GM18517 (cell line): ENCODE results near the gene MRRF.

Experiments
- ATAC-seq: cut with Tn5 transposase; IDR thresholded peaks from one replicate; pipeline ENCODE4 v1.9.1; 2021; ENCODE audit warnings: mild to moderate bottlenecking, moderate library complexity; ENCODE audit not compliant: unreplicated experiment

The MRRF gene

GRCh38 chr9:122228191-122228567 lies 36.5 kb upstream of the MRRF start:
- ATAC-seq = no peak

- ATAC-seq = no peak
Measured at GRCh38 chr9:122228568-122229484, 35.9 kb upstream of the MRRF start, which contains the start of gene LHX6. Gene LHX6, minus strand, starts transcription at chr9:122228957. Its CDS starts 217 bp downstream, at chr9:122228740.

- ATAC-seq = no peak
Measured at GRCh38 chr9:122229485-122229837, 35.2 kb upstream of the MRRF start.

- ATAC-seq = no peak
Measured at GRCh38 chr9:122232796-122233306, 31.8 kb upstream of the MRRF start.

GRCh38 chr9:122234022-122234748 lies 30.5 kb upstream of the MRRF start:
- ATAC-seq = no peak

- no peak for ATAC-seq
Measured at GRCh38 chr9:122236681-122237080, 28.0 kb upstream of the MRRF start.

- no peak for ATAC-seq
Measured at GRCh38 chr9:122239722-122240121, 25.0 kb upstream of the MRRF start.

GRCh38 chr9:122244349-122244748 lies 20.3 kb upstream of the MRRF start:
- ATAC-seq = no peak

GRCh38 chr9:122246666-122247065 lies 18.0 kb upstream of the MRRF start:
- ATAC-seq = no peak

GRCh38 chr9:122248448-122248865 lies 16.2 kb upstream of the MRRF start:
- ATAC-seq = no peak

GRCh38 chr9:122251351-122251750 lies 13.3 kb upstream of the MRRF start:
- ATAC-seq = no peak

- no peak for ATAC-seq
Measured at GRCh38 chr9:122252796-122253195, 11.9 kb upstream of the MRRF start.

- ATAC-seq = no peak
Measured at GRCh38 chr9:122254761-122255160, 9.9 kb upstream of the MRRF start.

GRCh38 chr9:122256206-122256605 lies 8.5 kb upstream of the MRRF start:
- no peak for ATAC-seq

GRCh38 chr9:122258886-122259415 lies 5.7 kb upstream of the MRRF start:
- ATAC-seq = no peak

- no peak for ATAC-seq
Measured at GRCh38 chr9:122261469-122261881, 3.2 kb upstream of the MRRF start.

- no peak for ATAC-seq
Measured at GRCh38 chr9:122262073-122262472, 2.6 kb upstream of the MRRF start.

- ATAC-seq = no peak
Measured at GRCh38 chr9:122263699-122264349, 858 bp upstream of the MRRF start.

GRCh38 chr9:122265149-122265915 lies 650 bp downstream of the MRRF start:
- ATAC-seq = peak; percentile 52
